Loucy (cell line): ENCODE results near the gene PCSK4.

Experiments
- CTCF ChIP-seq: fragments of 200-600 bp; sonication (generic); conservative IDR thresholded peaks from 2 replicates; pipeline ENCODE4 v1.5.1; 2014; ENCODE audit warnings: mild to moderate bottlenecking, antibody characterized with exemption, low read length
- EZH2phosphoT487 ChIP-seq: fragments of 200-600 bp; IDR thresholded peaks from 2 replicates; pipeline ENCODE4 v1.6.1; 2018; ENCODE audit warnings: antibody characterized with exemption, mild to moderate bottlenecking, moderate library complexity, borderline replicate concordance

GRCh38 chr19:1522061-1522460, 31.9 kb upstream of the PCSK4 start:
- TF ChIP-seq CTCF (no peak), EZH2phosphoT487 (no peak)
